H9 (cell line): ENCODE data around the gene PLEKHM3. TPM values are rescaled to one million over a fixed set of nuclear protein-coding genes. Genes with fewer than 3 reads are reported as not detected.

Experiments
- DNase-seq: peaks from one replicate; pipeline ENCODE4 v3.0.0-alpha.2; 2017
- H2AFZ ChIP-seq: one replicate; pipeline ENCODE4 v1.6.1; 2013; ENCODE audit warnings: mild to moderate bottlenecking, low read length, control low read depth, moderate library complexity
- H2AK5ac ChIP-seq: 2 replicates; pipeline ENCODE4 v1.6.1; 2013; ENCODE audit warnings: low read length, control low read depth, mixed read lengths; ENCODE audit not compliant: insufficient read length
- H2BK120ac ChIP-seq: one replicate; pipeline ENCODE4 v1.6.1; 2013; ENCODE audit warnings: low read depth, mild to moderate bottlenecking, low read length, control low read depth, inconsistent platforms; ENCODE audit not compliant: poor library complexity, severe bottlenecking
- H2BK12ac ChIP-seq: 2 replicates; pipeline ENCODE4 v1.6.1; 2013; ENCODE audit warnings: low read length, control low read depth, mixed read lengths, low read depth; ENCODE audit not compliant: insufficient read length
- H2BK15ac ChIP-seq: 2 replicates; pipeline ENCODE4 v1.6.1; 2013; ENCODE audit warnings: low read depth, low read length, control low read depth
- H2BK20ac ChIP-seq: one replicate; pipeline ENCODE4 v1.6.1; 2013; ENCODE audit warnings: low read depth, mild to moderate bottlenecking, low read length, control low read depth, inconsistent platforms; ENCODE audit not compliant: poor library complexity, severe bottlenecking
- H2BK5ac ChIP-seq: 2 replicates; pipeline ENCODE4 v1.6.1; 2013; ENCODE audit warnings: low read length, control low read depth, mixed read lengths; ENCODE audit not compliant: insufficient read length
- H3K14ac ChIP-seq: 2 replicates; pipeline ENCODE4 v1.6.1; 2013; ENCODE audit warnings: low read length, control low read depth; ENCODE audit not compliant: insufficient read depth
- H3K18ac ChIP-seq: 2 replicates; pipeline ENCODE4 v1.6.1; 2013; ENCODE audit warnings: low read depth, mild to moderate bottlenecking, mixed read lengths, low read length, control low read depth; ENCODE audit not compliant: insufficient read length
- H3K23ac ChIP-seq: 2 replicates; pipeline ENCODE4 v1.6.1; 2013; ENCODE audit warnings: low read length, control low read depth, mixed read lengths, low read depth; ENCODE audit not compliant: insufficient read length
- H3K23me2 ChIP-seq: 2 replicates; pipeline ENCODE4 v1.6.1; 2013; ENCODE audit warnings: low read depth, mild to moderate bottlenecking, mixed read lengths, low read length, control low read depth; ENCODE audit not compliant: insufficient read length, poor library complexity, severe bottlenecking
- H3K27ac ChIP-seq: 2 replicates; pipeline ENCODE4 v1.5.1; 2013; ENCODE audit warnings: low read length, control low read depth, mixed read lengths, low read depth; ENCODE audit not compliant: insufficient read length
- H3K27me3 ChIP-seq: 2 replicates; pipeline ENCODE4 v1.6.1; 2013; ENCODE audit warnings: low read length, control low read depth, inconsistent platforms; ENCODE audit not compliant: insufficient read depth
- H3K4ac ChIP-seq: 2 replicates; pipeline ENCODE4 v1.6.1; 2013; ENCODE audit warnings: low read depth, mild to moderate bottlenecking, control low read depth, inconsistent platforms, low read length, moderate library complexity
- H3K4me1 ChIP-seq: 2 replicates; pipeline ENCODE4 v1.6.1; 2013; ENCODE audit warnings: low read length, control low read depth, inconsistent platforms; ENCODE audit not compliant: insufficient read depth
- H3K4me2 ChIP-seq: 2 replicates; pipeline ENCODE4 v1.6.1; 2013; ENCODE audit warnings: low read length, control low read depth, mixed read lengths; ENCODE audit not compliant: insufficient read length, insufficient read depth
- H3K56ac ChIP-seq: 2 replicates; pipeline ENCODE4 v1.6.1; 2013; ENCODE audit warnings: low read depth, mild to moderate bottlenecking, mixed read lengths, low read length, control low read depth; ENCODE audit not compliant: insufficient read length
- H3K79me1 ChIP-seq: 2 replicates; pipeline ENCODE4 v1.6.1; 2013; ENCODE audit warnings: low read depth, mild to moderate bottlenecking, moderate library complexity, low read length, control low read depth, inconsistent platforms; ENCODE audit not compliant: insufficient read depth, poor library complexity, severe bottlenecking
- H3K79me2 ChIP-seq: 2 replicates; pipeline ENCODE4 v1.6.1; 2013; ENCODE audit warnings: low read length, control low read depth, inconsistent platforms; ENCODE audit not compliant: insufficient read depth
- H3K9ac ChIP-seq: 2 replicates; pipeline ENCODE4 v1.6.1; 2013; ENCODE audit warnings: low read length, control low read depth, mixed read lengths; ENCODE audit not compliant: insufficient read length; ENCODE audit errors: extremely low read depth
- H3K9me3 ChIP-seq: one replicate; pipeline ENCODE4 v1.6.1; 2013; ENCODE audit warnings: low read depth, low read length, inconsistent platforms; ENCODE audit not compliant: control insufficient read depth
- H3T11ph ChIP-seq: one replicate; pipeline ENCODE4 v1.6.1; 2013; ENCODE audit warnings: mild to moderate bottlenecking, low read length, control low read depth, inconsistent platforms
- H4K20me1 ChIP-seq: one replicate; pipeline ENCODE4 v1.6.1; 2013; ENCODE audit not compliant: control insufficient read depth, insufficient read length, insufficient read depth
- H4K5ac ChIP-seq: 2 replicates; pipeline ENCODE4 v1.6.1; 2013; ENCODE audit warnings: low read depth, mild to moderate bottlenecking, mixed read lengths, low read length, control low read depth; ENCODE audit not compliant: insufficient read length
- H4K8ac ChIP-seq: replicated peaks from 2 replicates; pipeline ENCODE4 v1.6.1; 2013; ENCODE audit warnings: low read length, control low read depth, mixed read lengths, low read depth; ENCODE audit not compliant: insufficient read length
- H4K91ac ChIP-seq: 2 replicates; pipeline ENCODE4 v1.6.1; 2013; ENCODE audit warnings: low read depth, mild to moderate bottlenecking, moderate library complexity, mixed read lengths, low read length, control low read depth; ENCODE audit not compliant: insufficient read length
- H3K27ac Mint-ChIP-seq, 3 experiments: 2 replicates in 2 of 3; 3 replicates in 1 of 3; pipeline ENCODE4 v1.8.0; 2020 to 2021; ENCODE audit warnings: mixed read lengths in 3 of 3, mild to moderate bottlenecking in 1 of 3, moderate library complexity in 1 of 3
- H3K27me3 Mint-ChIP-seq: 2 replicates; pipeline ENCODE4 v1.8.0; 2021; ENCODE audit warnings: low read depth, mild to moderate bottlenecking, moderate library complexity, mixed read lengths
- H3K36me3 Mint-ChIP-seq, 3 experiments: 2 replicates in 2 of 3; 3 replicates in 1 of 3; pipeline ENCODE4 v1.8.0; 2020 to 2021; ENCODE audit warnings: low read depth in 3 of 3, mixed read lengths in 3 of 3; ENCODE audit not compliant: insufficient read depth in 1 of 3
- H3K4me1 Mint-ChIP-seq, 2 experiments: 2 replicates each; pipeline ENCODE4 v1.8.0; 2020; ENCODE audit warnings: mixed read lengths in 2 of 2
- H3K4me3 Mint-ChIP-seq, 2 experiments: 2 replicates in 1 of 2; 3 replicates in 1 of 2; pipeline ENCODE4 v1.8.0; 2020 to 2021; ENCODE audit warnings: mild to moderate bottlenecking in 2 of 2, mixed read lengths in 2 of 2, moderate library complexity in 1 of 2
- H3K9me3 Mint-ChIP-seq, 2 experiments: 2 replicates in 1 of 2; 3 replicates in 1 of 2; pipeline ENCODE4 v1.8.0; 2020; ENCODE audit warnings: mild to moderate bottlenecking in 2 of 2, mixed read lengths in 2 of 2, moderate library complexity in 1 of 2
- CTCF ChIP-seq: fragments of 200-600 bp; sonication (generic); conservative IDR thresholded peaks from 3 replicates; pipeline ENCODE4 v1.8.0; 2021; ENCODE audit warnings: antibody characterized with exemption, mild to moderate bottlenecking
- WGBS: extraction: QIAGEN DNeasy Blood & Tissue Kit; methylation state at CpG from one replicate; pipeline ENCODE4 v1.1.7; 2013; ENCODE audit warnings: missing lambda C conversion rate, low lambda C conversion rate, mixed read lengths; ENCODE audit not compliant: insufficient read length; ENCODE audit errors: extremely low coverage; 5-methylcytosine and 5-hydroxymethylcytosine counted together
- total RNA-seq: library from RNA; stranded (reverse); gene quantifications from 2 replicates; pipeline ENCODE4 v1.2.1, GENCODE V29; 2021

PLEKHM3 gene
- total RNA-seq, 1 experiment from 2014 or later, result 7.5 TPM

- Histone ChIP-seq H3K4me1 (no peaks in the 10 kb centered on the region), H3K9me3 (peaks cover 10% of the 10 kb centered on the region), H3K79me2 (no peaks in the 10 kb centered on the region), H2BK120ac (no peak overlapping the region), H3K79me1 (no peaks in the 10 kb centered on the region), H3K27me3 (no peaks in the 10 kb centered on the region), H3K56ac (no peak overlapping the region), H3K4ac (no peak overlapping the region), H3K4me2 (no peak overlapping the region), H3K23me2 (no peaks in the 10 kb centered on the region), H2BK5ac (no peak overlapping the region), H3T11ph (no peak overlapping the region), H3K27ac (no peak overlapping the region), H2BK12ac (no peak overlapping the region), H2AFZ (no peak overlapping the region), H4K91ac (no peak overlapping the region), H3K9ac (no peak overlapping the region), H2BK15ac (no peak overlapping the region), H2AK5ac (no peak overlapping the region), H2BK20ac (no peak overlapping the region), H3K18ac (no peak overlapping the region), H4K8ac (no peak overlapping the region), H3K14ac (no peak overlapping the region), H4K5ac (no peak overlapping the region), H4K20me1 (no peaks in the 10 kb centered on the region), H3K23ac (no peak overlapping the region)
- no CpG with 5 or more reads among the region's 1 CpG for WGBS
- Mint-ChIP-seq H3K4me1 (peaks cover 18 to 26% of the 10 kb centered on the region in 2 experiments), H3K27me3 (no peaks in the 10 kb centered on the region), H3K27ac (no peak overlapping the region), H3K36me3 (peaks cover 19 to 27% (median 21%) of the 10 kb centered on the region in 3 experiments), H3K4me3 (no peak overlapping the region), H3K9me3 (peaks cover 17 to 21% of the 10 kb centered on the region in 2 experiments)
- TF ChIP-seq CTCF, result no peak
- DNase-seq, result no peak
These were observed 64.4 kb downstream of the PLEKHM3 start for GRCh38 chr2:207960911-207961310.
